Fibroblast of lung (primary cell): ENCODE measurements around the gene SMC1B.

Experiments
- EZH2 ChIP-seq: IDR thresholded peaks from 2 replicates; pipeline ENCODE4 v1.5.1; 2012; ENCODE audit warnings: low read length, control low read depth, mild to moderate bottlenecking; ENCODE audit errors: missing control alignments
- TF ChIP-seq, protein P1 (sequence below), 2 donors: IDR thresholded peaks in 1 of 2; conservative IDR thresholded peaks in 1 of 2; 1 replicate in 1 of 2; 2 replicates in 1 of 2; pipeline ENCODE4 v1.5.1; 2011 to 2012; ENCODE audit warnings: low read length in 2 of 2, control low read depth in 1 of 2, inconsistent platforms in 1 of 2, low read depth in 1 of 2, mild to moderate bottlenecking in 1 of 2

DNA sequence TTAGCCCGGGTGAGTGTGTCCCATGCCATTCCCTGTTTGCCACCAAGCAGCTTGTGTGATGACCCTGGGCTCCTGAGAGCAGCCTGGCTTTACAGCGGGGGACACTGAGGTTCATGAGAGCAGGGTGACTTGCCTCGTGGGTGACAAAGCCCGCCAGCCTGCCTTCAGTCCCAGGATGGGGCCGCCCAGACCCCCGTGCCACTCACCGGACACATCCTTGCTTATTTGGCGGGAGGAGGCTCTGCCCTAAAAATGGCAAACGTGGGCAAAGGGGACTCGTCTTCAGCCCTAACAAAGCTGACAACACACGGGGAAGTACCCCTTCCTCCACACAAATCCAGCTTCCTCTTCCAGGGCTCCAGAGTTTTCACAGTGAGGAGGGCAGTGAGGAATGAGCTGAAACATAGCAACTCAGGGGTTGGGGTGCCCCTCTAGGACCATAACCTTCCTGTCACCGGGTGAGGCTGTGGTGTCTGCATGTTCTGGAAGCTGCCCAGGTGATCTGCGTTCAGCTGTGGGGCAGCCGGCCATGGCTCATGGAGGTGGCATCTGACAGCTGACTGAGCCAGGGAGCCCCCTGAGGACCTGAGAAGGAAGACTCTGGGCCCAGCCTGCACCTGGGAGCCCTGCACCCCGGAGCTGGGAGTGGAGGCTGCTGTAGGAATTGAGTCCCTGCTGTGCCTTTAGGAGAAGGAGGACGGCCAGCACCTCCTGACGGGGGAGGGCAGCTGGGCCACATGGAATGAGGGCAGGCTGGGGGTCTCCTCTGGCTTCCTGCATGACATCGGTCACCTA is 16.8 kb upstream of the SMC1B start:
- TF ChIP-seq, protein P1, sequence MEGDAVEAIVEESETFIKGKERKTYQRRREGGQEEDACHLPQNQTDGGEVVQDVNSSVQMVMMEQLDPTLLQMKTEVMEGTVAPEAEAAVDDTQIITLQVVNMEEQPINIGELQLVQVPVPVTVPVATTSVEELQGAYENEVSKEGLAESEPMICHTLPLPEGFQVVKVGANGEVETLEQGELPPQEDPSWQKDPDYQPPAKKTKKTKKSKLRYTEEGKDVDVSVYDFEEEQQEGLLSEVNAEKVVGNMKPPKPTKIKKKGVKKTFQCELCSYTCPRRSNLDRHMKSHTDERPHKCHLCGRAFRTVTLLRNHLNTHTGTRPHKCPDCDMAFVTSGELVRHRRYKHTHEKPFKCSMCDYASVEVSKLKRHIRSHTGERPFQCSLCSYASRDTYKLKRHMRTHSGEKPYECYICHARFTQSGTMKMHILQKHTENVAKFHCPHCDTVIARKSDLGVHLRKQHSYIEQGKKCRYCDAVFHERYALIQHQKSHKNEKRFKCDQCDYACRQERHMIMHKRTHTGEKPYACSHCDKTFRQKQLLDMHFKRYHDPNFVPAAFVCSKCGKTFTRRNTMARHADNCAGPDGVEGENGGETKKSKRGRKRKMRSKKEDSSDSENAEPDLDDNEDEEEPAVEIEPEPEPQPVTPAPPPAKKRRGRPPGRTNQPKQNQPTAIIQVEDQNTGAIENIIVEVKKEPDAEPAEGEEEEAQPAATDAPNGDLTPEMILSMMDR (conservative IDR thresholded peaks at IDR 0.05 in 1 of 2, IDR thresholded peaks at IDR 0.05 in 1 of 2; ENCODE audit: low read depth in 1 of 2, low read length in 2 of 2), result no peak
- TF ChIP-seq EZH2, result no peak
